HG02759 (cell line): ENCODE measurements around the gene TBCD.
A peak's percentile ranks its signal among the peaks of the same experiment; 100 is the strongest.
"Not testable (repeated sequence)": the region's sequence is repeated elsewhere in the genome, so short reads cannot be mapped to it uniquely, and the experiment has no call there.

ENCODE experiments used
- ATAC-seq: cut with Tn5 transposase; IDR thresholded peaks from one replicate; pipeline ENCODE4 v1.9.1; 2021; ENCODE audit warnings: mild to moderate bottlenecking, moderate library complexity; ENCODE audit not compliant: unreplicated experiment

TBCD gene

DNA sequence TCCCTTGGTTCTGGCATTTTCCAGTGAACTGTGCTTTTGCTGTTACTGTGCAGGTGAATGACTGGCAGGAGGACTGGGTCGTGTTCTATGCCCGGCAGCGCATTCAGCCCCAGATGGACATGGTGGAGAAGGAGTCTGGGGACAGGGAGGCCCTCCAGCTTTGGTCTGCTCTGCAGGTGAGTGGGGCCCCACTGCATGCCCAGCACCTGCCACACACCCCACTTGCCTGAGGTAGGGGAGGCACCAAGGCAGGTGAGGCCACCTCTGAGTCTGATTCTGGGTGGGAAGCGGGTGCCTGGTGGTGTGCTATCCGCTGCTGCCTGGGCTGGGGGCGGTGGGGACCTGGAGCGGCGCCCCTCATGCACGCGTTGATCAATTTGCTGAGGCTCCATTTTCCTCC lies 25.4 kb upstream of the TBCD start:
- no peak for ATAC-seq

DNA sequence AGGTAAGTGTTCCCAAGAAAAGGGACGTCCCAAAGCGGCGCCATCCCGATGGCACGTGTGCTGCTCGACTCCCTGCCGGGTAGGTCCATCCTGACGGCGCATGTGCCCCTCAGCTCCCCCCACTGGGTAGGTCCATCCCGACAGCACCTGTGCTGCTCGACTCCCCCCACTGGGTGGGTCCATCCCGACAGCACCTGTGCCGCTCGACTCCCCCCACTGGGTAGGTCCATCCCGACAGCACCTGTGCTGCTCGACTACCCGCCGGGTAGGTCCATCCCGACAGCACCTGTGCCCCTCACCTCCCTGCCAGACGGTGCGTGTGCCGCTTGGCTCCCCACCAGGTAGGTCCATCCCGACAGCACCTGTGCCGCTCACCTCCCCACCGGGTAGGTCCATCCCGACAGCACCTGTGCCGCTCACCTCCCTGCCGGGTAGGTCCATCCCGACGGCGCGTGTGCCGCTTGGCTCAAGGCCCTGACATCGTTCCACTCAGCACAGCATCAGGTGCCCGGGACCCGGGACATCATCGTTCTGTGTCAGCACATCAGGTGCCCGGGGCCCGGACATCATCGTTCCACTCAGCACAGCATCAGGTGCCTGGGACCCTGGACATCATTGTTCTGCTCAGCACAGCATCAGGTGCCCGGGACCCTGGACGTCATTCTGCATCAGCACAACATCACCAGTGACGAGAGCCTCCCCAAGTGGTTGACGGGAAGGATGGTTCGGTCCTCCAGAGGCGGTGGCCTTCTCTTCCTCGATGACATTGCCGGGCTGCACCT lies 22.2 kb upstream of the TBCD start:
- no peak for ATAC-seq

DNA sequence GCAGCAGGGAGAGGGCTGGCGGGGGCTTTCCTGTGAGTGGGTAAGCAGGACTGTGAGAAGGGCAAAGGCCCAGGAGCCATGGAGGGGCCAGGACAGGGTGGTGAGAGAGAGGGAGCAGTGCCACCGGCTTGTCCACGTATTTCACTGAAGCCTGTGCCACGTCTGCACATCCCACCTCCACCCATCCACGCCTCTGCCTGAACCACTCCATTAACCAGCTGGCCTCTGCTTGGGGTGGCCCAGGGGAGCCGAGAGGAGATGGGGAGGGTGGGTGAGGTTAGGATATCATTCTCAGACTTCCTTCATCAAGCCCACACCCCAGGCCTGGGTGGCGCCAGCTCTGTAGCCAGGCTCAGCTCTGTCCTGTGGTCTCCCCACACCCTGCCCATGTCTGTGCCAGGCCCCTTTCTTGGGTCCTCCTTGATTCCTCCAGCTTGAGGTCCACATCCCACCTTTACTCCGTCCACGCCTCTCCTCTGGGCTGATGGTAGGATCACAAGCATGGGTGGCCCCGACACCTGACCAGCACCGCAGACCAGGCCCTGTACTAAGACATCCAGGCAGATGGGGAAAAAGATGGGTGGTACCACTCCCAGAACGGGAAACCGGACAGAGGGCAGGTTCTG lies 19.6 kb upstream of the TBCD start:
- ATAC-seq = no peak

DNA sequence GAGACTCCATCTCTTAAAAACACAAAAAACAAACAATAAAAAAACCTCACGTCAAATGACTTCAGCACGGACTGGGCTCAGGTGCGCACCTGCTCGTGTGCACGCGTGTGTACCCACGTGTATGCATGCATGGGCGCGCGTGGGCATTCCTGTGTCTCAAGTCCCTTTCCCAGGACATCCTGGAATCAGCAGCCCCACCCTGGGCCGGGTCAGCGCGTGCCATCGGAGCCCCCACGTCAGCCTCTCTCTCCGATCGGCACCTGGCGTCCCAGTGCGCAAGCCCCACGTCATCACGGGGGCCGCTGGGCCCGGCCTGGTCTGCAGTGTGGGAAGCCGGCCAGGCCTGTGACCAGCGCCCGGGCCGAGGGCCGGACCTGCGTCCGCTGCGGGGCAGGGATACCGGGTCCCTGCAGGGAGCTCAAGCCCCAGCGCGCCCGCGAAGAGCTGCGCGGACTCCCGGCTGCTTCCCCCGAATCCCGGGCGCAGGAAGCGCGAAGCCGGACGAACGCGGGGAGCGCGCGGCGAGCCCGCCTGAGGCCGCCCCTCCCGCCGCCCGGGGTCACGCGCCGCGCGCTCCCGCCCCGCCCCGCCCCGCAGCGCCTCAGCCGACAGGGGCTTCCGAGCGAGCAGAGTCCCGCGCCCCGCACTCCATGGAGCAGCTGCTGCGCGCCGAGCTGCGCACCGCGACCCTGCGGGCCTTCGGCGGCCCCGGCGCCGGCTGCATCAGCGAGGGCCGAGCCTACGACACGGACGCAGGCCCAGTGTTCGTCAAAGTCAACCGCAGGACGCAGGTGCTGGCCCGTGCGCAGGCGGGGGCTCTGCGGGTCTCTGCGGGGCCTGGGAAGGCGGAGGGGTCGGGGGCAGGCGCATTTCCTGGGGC lies 16.6 kb upstream of the TBCD start, which contains the start of gene FN3K:
FN3K (plus strand) TSS at position 629 of the 880 bp plus-strand sequence; CDS start at position 651, 22 bp downstream.
- no peak for ATAC-seq

DNA sequence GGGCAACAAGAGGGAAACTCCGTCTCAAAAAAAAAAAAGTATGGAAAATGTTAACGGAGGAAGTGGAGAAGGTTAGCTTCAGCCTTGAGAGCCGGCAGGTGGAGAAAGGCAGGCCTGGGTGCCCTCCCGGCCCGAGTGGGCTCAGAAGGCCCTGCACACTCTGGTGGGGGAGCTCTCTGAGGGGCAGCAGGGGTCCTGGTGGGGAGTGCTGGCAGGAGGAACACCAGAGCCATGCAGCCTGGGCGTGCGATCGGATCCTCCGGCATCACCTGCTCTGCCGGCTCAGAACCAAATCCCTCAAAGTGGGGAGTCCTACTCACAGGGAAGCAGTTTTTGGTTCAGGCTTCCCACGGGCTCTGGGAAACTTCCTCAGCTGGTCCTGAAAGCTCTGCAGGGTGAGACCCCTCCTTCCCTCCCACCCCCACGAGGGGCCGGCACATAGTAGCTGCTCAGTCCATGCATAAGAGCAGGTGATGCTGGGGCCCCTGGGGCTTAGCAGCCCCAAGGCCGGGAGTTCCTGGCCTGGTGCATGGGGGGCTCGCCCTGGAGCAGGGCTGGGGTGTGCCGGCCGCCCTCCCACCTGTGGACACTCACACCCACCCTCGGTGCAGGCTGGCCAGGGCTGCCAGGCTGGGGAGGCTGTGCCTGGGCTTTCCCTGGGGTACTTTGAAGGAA lies 15.2 kb upstream of the TBCD start:
- ATAC-seq = no peak

DNA sequence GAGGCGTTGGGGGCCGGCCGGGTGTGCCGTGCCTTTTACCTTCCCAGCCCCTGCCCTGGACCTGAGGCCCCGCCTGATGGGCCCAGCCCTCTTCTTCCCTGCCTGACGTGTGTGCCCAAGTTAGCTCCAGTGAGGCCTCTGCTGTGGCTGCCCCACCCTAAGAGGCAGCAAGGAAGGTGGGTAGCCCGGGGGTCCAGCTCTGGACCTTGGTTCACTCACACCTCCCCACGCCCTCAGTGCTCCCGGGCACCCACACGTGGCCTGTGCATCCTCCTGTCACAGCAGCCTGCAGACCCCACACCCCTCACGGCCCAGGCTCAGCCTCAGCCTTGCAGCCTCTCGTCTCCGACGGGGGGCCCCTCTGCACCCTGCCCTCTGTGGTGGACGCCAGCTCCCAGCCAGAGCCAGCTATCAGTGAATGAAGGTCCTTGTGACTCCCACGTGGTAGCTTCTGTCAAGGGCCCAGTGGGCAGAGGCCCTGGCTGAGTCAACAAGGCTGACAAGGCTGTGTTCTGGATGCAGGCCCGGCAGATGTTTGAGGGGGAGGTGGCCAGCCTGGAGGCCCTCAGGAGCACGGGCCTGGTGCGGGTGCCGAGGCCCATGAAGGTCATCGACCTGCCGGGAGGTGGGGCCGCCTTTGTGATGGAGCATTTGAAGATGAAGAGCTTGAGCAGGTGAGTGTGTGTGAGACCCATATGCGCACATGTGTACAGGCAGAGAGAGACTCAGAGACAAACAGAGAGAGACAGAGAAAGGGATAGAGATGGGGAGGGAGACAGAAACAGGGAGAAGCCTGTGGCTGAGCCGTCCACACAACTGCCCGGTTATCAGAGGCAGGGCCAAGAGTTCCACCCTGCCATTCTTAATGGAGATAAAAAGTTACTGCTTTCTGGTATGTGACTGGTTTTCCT lies 13.6 kb upstream of the TBCD start:
- ATAC-seq = no peak

DNA sequence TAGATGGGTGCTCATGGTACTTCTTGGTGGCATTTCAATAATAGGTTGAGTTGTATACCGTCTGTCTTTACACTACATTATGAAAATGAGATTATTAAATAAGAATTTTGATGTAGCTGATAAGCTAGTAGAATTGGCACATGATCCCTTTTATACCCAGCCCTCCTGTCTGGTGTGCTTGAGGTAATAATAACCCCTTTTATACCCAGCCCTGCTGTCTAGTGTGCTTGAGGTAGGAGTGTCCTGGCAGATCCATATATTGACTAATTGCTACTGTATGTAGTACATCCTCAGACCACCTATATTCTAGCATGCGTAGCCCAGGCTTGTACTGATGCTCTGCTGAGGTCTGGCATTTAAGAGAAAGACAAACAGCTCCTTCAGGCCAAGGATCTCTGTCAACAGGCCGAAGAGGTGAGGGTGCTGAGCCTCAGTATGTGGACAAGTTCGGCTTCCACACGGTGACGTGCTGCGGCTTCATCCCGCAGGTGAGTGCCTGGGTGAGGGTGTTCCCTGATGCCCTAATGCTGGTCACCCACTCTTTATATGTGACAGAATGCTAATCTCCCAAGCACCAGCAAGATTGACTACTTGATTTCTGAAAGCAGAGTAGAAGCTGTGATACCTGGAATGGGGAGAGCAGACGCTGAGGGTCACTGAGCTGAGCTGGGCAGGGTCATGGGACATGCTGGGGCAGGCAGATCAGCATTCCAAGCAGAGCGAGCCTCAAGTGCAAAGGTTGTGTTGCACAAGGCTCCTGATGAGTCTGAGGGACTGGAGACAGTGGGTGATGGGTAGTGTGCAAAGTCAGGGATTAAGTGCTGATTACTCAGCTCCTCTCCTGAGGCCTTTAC lies 10.7 kb upstream of the TBCD start:
- no peak for ATAC-seq

DNA sequence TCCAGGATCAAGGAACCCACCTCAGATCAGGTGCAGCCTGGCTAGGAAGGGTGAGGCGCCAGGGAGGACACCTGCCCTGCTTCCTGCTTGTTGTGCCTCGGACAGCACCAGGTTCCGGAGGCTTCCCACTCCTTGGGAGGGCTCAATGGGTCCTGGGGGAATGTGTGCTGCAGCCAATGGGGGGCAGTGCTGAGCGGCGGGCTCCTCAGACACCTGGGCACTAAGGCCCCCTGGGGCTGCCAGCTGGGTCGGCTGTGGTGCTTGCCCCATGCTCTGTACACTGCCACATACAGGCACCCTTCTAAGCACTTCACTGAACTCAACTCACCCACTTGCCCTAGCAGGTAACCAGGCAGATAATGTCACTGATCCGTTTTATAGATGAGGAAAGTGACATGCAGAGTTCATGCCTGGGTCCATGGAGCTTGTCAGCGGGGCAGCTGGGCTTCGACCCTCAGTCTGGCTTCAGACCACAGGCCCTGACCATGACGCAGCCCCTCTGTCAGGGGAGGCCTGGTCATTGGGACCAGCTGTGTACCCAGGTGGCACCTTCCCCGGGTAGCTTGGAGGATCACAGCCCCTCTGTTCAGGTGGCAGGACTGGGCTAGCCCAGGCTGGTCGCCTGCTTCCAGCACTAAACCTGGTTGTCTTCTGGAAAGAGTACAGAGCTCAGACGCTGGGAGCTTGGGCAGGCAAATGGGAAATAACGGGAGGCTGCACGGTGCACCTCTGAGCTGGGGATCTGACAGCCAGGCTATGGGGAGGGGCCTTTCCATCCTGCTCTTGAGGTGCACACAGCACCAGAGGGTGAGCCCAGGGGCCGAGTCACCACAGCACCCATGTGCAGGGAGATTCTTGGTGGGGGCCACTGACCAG lies 8.3 kb upstream of the TBCD start:
- no peak for ATAC-seq

DNA sequence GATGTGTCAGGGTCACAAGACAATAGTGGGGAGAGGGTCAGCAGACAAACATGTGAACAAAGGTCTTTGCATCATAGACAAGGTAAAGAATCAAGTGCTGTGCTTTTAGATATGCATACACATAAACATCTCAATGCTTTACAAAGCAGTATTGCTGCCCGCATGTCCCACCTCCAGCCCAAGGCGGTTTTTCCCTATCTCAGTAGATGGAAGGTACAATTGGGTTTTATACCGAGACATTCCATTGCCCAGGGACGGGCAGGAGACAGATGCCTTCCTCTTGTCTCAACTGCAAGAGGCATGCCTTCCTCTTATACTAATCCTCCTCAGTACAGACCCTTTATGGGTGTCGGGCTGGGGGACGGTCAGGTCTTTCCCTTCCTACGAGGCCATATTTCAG lies 7.1 kb upstream of the TBCD start:
- not testable (repeated sequence) for ATAC-seq

DNA sequence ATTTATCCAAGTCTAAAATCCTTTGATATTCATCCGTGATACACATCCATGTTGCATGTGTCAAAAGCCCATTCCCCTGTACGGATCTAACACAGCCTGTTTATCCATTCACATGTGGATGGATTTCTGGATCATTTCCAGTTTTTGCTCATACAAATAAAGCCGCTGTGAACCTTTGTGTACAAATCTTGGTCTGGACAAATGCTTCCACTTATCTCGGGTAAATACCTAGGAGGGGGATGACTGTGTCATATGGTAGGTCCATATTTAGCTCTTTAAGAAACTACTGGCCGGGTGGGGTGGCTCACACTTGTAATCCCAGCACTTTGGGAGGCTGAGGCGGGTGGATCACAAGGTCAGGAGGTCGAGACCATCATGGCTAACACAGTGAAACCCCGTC lies 6.3 kb upstream of the TBCD start:
- ATAC-seq = no peak

DNA sequence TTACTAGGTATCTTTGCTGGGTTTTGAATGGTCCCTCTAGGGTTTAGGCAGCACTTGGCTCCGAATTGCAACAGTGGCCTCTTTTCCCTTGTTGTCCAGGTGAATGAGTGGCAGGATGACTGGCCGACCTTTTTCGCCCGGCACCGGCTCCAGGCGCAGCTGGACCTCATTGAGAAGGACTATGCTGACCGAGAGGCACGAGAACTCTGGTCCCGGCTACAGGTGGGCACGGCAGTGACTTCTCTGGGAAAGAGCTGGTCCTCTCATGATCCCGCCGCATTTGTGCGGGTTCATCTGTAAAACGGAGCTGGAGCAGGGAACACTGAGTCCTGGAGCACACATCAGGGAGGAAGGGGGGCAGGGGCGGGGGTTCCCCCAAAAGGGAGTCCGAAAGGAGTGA lies 3.1 kb upstream of the TBCD start:
- ATAC-seq = no peak

DNA sequence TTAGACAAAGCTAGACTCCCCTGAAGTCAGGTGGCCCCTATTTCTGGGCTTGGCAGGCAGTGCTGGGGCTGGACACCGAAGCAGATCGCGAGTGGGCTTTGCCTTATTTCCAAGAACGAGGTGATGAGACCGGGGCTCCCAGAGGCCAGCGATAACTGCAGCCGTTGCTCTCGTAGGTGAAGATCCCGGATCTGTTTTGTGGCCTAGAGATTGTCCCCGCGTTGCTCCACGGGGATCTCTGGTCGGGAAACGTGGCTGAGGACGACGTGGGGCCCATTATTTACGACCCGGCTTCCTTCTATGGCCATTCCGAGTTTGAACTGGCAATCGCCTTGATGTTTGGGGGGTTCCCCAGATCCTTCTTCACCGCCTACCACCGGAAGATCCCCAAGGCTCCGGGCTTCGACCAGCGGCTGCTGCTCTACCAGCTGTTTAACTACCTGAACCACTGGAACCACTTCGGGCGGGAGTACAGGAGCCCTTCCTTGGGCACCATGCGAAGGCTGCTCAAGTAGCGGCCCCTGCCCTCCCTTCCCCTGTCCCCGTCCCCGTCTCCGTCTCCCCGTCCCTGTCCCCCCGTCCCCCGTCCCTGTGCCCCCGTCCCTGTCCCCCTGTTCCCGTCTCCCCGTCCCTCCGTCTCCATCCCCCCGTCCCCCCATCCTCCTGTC lies 1.5 kb upstream of the TBCD start:
- no peak for ATAC-seq

DNA sequence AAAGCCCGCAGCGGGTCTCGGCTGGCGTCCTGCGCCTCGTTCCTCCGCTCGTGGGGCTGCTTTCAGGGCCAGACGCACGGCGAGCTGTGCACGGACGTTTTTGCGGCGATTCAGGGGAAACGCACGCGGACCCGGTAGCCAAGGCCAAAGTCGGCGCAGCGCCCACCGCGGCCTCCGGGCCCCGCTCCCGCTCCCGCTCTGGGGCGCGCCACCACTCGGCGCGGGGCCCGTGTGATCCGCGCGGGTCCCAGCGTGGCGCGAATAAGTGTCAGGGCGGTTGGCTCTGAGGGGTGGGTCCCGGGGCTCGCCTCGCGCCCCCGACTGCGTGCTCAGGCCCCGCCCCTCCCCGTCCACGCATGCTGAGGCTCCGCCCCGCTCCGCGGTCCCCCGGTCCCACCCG lies 694 bp upstream of the TBCD start:
- ATAC-seq = peak; percentile 36

DNA sequence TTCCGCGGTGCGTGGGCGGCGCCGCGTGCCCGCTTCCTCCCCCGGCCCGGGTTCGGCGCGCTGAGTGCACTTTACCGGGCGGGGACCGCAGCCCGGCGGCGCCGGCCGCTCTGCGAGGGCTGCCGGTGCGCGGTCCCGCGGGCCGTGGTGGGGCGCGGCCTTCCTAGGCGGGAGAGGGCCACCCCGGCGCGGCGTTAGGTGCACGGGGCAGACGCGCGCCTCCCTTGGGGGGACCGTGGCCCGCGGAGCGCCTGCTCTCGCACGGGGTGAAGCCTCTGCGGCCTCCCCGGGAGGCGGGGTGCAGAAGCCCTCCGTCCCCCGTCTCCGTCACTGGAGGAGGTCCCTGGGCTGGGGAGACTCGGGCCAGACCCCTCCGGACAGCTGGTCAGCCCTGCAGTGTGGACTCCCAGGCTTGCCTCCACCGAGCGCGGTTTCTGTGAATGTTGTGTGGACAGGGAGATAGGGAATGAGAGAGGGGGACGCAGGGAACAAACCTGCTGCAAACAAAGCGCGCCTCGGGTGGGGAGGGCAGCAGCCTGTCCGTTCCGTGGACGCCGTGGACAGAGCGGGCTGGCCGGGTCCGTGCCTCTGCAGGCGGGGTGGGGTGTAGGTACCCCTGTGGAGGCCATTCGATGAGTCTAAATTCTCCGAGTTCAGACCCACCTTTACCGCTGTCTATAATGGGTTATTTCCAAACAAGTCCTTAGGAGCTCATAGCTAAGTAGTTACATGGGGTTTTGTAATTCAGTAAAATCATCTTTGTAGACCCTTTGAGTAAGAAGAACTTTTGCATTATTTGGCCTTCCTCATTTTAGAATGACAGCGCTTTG lies 721 bp downstream of the TBCD start:
- ATAC-seq = peak; percentile 40

DNA sequence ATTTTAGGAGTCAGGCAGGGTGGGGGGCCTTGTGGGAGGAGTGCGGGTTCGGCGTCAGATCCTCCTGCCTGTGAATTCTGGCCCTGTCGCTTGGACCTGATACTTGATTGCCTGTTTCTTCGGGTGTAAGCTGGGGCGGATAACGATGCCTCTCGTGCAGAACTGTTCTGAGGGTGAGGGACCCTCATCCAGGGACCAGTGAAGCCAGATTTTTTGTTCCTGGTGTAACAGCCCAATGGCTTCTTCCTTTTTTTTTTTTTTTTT lies 1.3 kb downstream of the TBCD start:
- ATAC-seq = no peak

DNA sequence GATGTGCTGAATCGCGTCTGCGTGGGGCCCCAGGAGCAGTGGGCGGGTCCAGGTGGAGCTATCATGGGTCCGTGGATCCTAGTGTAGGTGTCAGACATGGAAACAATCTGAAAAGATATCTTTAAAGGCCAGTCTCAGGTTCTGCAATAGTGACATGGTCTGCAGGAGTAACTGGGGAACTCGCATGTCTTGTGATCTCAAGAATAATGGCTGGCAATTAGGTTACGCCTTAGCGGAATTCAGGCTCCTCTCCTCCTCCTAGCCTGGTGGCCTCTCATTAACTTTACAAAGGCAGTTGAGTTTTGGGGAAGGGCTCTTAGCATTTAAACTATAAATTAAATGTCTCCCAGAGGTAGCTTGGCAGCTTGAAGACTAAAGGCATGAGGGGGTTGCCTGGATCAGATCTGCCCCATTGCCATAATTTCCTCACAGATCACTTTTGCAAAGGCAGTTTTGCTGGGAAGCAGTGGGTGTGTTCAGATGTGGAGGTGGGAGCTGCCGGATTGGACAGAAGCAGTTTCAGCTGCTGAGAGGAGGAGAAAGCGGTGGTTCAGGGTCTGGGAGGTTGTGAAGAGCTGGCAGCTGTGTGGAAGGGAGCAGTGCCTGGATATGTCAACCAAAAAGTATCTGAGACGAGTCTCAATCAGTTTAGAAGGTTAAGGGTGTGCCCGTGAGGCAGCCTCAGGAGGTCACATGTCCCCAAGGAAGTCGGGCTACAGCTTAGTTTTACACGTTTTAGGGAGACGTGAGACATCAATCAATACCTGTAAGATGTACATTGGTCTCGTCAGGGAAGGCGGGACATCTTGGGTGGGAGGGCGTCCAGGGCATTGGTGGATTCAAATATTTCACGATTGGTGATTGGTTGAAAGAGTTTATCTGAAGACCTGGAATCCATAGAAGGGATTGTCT lies 2.7 kb downstream of the TBCD start:
- ATAC-seq = no peak
